H9 (cell line): ENCODE measurements around the gene GAS2. TPM values are rescaled to one million over a fixed set of nuclear protein-coding genes. Genes with fewer than 3 reads are reported as not detected.

Experiments
- DNase-seq: peaks from one replicate; pipeline ENCODE4 v3.0.0-alpha.2; 2017
- H2AFZ ChIP-seq: one replicate; pipeline ENCODE4 v1.6.1; 2013; ENCODE audit warnings: mild to moderate bottlenecking, low read length, control low read depth, moderate library complexity
- H2AK5ac ChIP-seq: 2 replicates; pipeline ENCODE4 v1.6.1; 2013; ENCODE audit warnings: low read length, control low read depth, mixed read lengths; ENCODE audit not compliant: insufficient read length
- H2BK120ac ChIP-seq: one replicate; pipeline ENCODE4 v1.6.1; 2013; ENCODE audit warnings: low read depth, mild to moderate bottlenecking, low read length, control low read depth, inconsistent platforms; ENCODE audit not compliant: poor library complexity, severe bottlenecking
- H2BK12ac ChIP-seq: 2 replicates; pipeline ENCODE4 v1.6.1; 2013; ENCODE audit warnings: low read length, control low read depth, mixed read lengths, low read depth; ENCODE audit not compliant: insufficient read length
- H2BK15ac ChIP-seq: 2 replicates; pipeline ENCODE4 v1.6.1; 2013; ENCODE audit warnings: low read depth, low read length, control low read depth
- H2BK20ac ChIP-seq: one replicate; pipeline ENCODE4 v1.6.1; 2013; ENCODE audit warnings: low read depth, mild to moderate bottlenecking, low read length, control low read depth, inconsistent platforms; ENCODE audit not compliant: poor library complexity, severe bottlenecking
- H2BK5ac ChIP-seq: 2 replicates; pipeline ENCODE4 v1.6.1; 2013; ENCODE audit warnings: low read length, control low read depth, mixed read lengths; ENCODE audit not compliant: insufficient read length
- H3K14ac ChIP-seq: 2 replicates; pipeline ENCODE4 v1.6.1; 2013; ENCODE audit warnings: low read length, control low read depth; ENCODE audit not compliant: insufficient read depth
- H3K18ac ChIP-seq: 2 replicates; pipeline ENCODE4 v1.6.1; 2013; ENCODE audit warnings: low read depth, mild to moderate bottlenecking, mixed read lengths, low read length, control low read depth; ENCODE audit not compliant: insufficient read length
- H3K23ac ChIP-seq: 2 replicates; pipeline ENCODE4 v1.6.1; 2013; ENCODE audit warnings: low read length, control low read depth, mixed read lengths, low read depth; ENCODE audit not compliant: insufficient read length
- H3K23me2 ChIP-seq: 2 replicates; pipeline ENCODE4 v1.6.1; 2013; ENCODE audit warnings: low read depth, mild to moderate bottlenecking, mixed read lengths, low read length, control low read depth; ENCODE audit not compliant: insufficient read length, poor library complexity, severe bottlenecking
- H3K27ac ChIP-seq: 2 replicates; pipeline ENCODE4 v1.5.1; 2013; ENCODE audit warnings: low read length, control low read depth, mixed read lengths, low read depth; ENCODE audit not compliant: insufficient read length
- H3K27me3 ChIP-seq: 2 replicates; pipeline ENCODE4 v1.6.1; 2013; ENCODE audit warnings: low read length, control low read depth, inconsistent platforms; ENCODE audit not compliant: insufficient read depth
- H3K4ac ChIP-seq: 2 replicates; pipeline ENCODE4 v1.6.1; 2013; ENCODE audit warnings: low read depth, mild to moderate bottlenecking, control low read depth, inconsistent platforms, low read length, moderate library complexity
- H3K4me1 ChIP-seq: 2 replicates; pipeline ENCODE4 v1.6.1; 2013; ENCODE audit warnings: low read length, control low read depth, inconsistent platforms; ENCODE audit not compliant: insufficient read depth
- H3K4me2 ChIP-seq: 2 replicates; pipeline ENCODE4 v1.6.1; 2013; ENCODE audit warnings: low read length, control low read depth, mixed read lengths; ENCODE audit not compliant: insufficient read length, insufficient read depth
- H3K56ac ChIP-seq: 2 replicates; pipeline ENCODE4 v1.6.1; 2013; ENCODE audit warnings: low read depth, mild to moderate bottlenecking, mixed read lengths, low read length, control low read depth; ENCODE audit not compliant: insufficient read length
- H3K79me1 ChIP-seq: 2 replicates; pipeline ENCODE4 v1.6.1; 2013; ENCODE audit warnings: low read depth, mild to moderate bottlenecking, moderate library complexity, low read length, control low read depth, inconsistent platforms; ENCODE audit not compliant: insufficient read depth, poor library complexity, severe bottlenecking
- H3K79me2 ChIP-seq: 2 replicates; pipeline ENCODE4 v1.6.1; 2013; ENCODE audit warnings: low read length, control low read depth, inconsistent platforms; ENCODE audit not compliant: insufficient read depth
- H3K9ac ChIP-seq: 2 replicates; pipeline ENCODE4 v1.6.1; 2013; ENCODE audit warnings: low read length, control low read depth, mixed read lengths; ENCODE audit not compliant: insufficient read length; ENCODE audit errors: extremely low read depth
- H3K9me3 ChIP-seq: one replicate; pipeline ENCODE4 v1.6.1; 2013; ENCODE audit warnings: low read depth, low read length, inconsistent platforms; ENCODE audit not compliant: control insufficient read depth
- H3T11ph ChIP-seq: one replicate; pipeline ENCODE4 v1.6.1; 2013; ENCODE audit warnings: mild to moderate bottlenecking, low read length, control low read depth, inconsistent platforms
- H4K20me1 ChIP-seq: one replicate; pipeline ENCODE4 v1.6.1; 2013; ENCODE audit not compliant: control insufficient read depth, insufficient read length, insufficient read depth
- H4K5ac ChIP-seq: 2 replicates; pipeline ENCODE4 v1.6.1; 2013; ENCODE audit warnings: low read depth, mild to moderate bottlenecking, mixed read lengths, low read length, control low read depth; ENCODE audit not compliant: insufficient read length
- H4K8ac ChIP-seq: replicated peaks from 2 replicates; pipeline ENCODE4 v1.6.1; 2013; ENCODE audit warnings: low read length, control low read depth, mixed read lengths, low read depth; ENCODE audit not compliant: insufficient read length
- H4K91ac ChIP-seq: 2 replicates; pipeline ENCODE4 v1.6.1; 2013; ENCODE audit warnings: low read depth, mild to moderate bottlenecking, moderate library complexity, mixed read lengths, low read length, control low read depth; ENCODE audit not compliant: insufficient read length
- H3K27ac Mint-ChIP-seq, 3 experiments: 2 replicates in 2 of 3; 3 replicates in 1 of 3; pipeline ENCODE4 v1.8.0; 2020 to 2021; ENCODE audit warnings: mixed read lengths in 3 of 3, mild to moderate bottlenecking in 1 of 3, moderate library complexity in 1 of 3
- H3K27me3 Mint-ChIP-seq: 2 replicates; pipeline ENCODE4 v1.8.0; 2021; ENCODE audit warnings: low read depth, mild to moderate bottlenecking, moderate library complexity, mixed read lengths
- H3K36me3 Mint-ChIP-seq, 3 experiments: 2 replicates in 2 of 3; 3 replicates in 1 of 3; pipeline ENCODE4 v1.8.0; 2020 to 2021; ENCODE audit warnings: low read depth in 3 of 3, mixed read lengths in 3 of 3; ENCODE audit not compliant: insufficient read depth in 1 of 3
- H3K4me1 Mint-ChIP-seq, 2 experiments: 2 replicates each; pipeline ENCODE4 v1.8.0; 2020; ENCODE audit warnings: mixed read lengths in 2 of 2
- H3K4me3 Mint-ChIP-seq, 2 experiments: 2 replicates in 1 of 2; 3 replicates in 1 of 2; pipeline ENCODE4 v1.8.0; 2020 to 2021; ENCODE audit warnings: mild to moderate bottlenecking in 2 of 2, mixed read lengths in 2 of 2, moderate library complexity in 1 of 2
- H3K9me3 Mint-ChIP-seq, 2 experiments: 2 replicates in 1 of 2; 3 replicates in 1 of 2; pipeline ENCODE4 v1.8.0; 2020; ENCODE audit warnings: mild to moderate bottlenecking in 2 of 2, mixed read lengths in 2 of 2, moderate library complexity in 1 of 2
- WGBS: extraction: QIAGEN DNeasy Blood & Tissue Kit; methylation state at CpG from one replicate; pipeline ENCODE4 v1.1.7; 2013; ENCODE audit warnings: missing lambda C conversion rate, low lambda C conversion rate, mixed read lengths; ENCODE audit not compliant: insufficient read length; ENCODE audit errors: extremely low coverage; 5-methylcytosine and 5-hydroxymethylcytosine counted together
- total RNA-seq: library from RNA; stranded (reverse); gene quantifications from 2 replicates; pipeline ENCODE4 v1.2.1, GENCODE V29; 2021
- TF ChIP-seq, protein P1 (sequence below): fragments of 200-600 bp; sonication (generic); conservative IDR thresholded peaks from 3 replicates; pipeline ENCODE4 v1.8.0; 2021; ENCODE audit warnings: antibody characterized with exemption, mild to moderate bottlenecking

Gene GAS2
- total RNA-seq, 1 experiment from 2014 or later, result 1.7 TPM

DNA sequence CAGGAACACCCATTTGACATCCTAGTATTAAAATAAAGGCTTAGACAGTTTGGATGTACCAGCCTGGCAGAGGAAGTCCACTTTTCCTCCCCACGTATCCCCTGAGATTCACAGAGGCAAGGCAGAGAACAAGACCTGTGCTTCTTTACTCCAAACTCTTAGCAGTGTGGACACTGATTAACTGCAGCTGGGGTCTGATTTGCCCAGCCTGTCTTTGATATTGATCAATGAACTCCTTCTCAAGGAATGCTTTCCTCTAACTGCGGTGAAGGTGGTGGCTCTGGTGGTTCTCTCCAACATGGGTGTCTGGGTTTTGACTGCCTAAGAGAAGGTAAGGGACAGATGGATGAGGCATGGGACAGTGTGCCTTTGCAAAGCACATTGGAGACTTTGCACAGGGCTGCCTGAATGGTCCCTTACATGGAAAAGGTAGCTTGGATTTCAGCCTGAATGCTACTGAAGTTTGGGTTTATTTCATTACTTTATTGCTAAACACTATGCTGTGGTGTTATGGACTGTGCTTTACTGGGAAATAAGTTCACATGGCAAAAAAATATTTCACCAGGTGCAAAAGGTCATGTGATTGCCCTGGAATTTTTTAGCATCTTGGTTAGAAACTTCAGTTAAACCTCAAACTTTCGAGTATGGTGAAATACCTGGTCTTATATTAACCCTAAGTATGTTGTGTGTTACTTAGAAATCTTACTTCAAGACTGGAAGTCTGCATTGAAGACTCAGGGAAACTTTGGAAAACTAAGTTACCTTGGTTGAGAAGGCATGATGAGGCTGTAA lies 1.8 kb downstream of the GAS2 start:
- Mint-ChIP-seq H3K27ac (no peak overlapping the region), H3K27me3 (peaks cover 53% of the 10 kb centered on the region), H3K4me1 (peaks cover 19 to 22% of the 10 kb centered on the region in 2 experiments), H3K4me3 (no peak overlapping the region; a peak in 1 of 5 replicates), H3K36me3 (no peaks in the 10 kb centered on the region), H3K9me3 (no peaks in the 10 kb centered on the region)
- Histone ChIP-seq H4K5ac (no peak overlapping the region), H3K18ac (no peak overlapping the region), H4K91ac (no peak overlapping the region), H3K79me2 (no peaks in the 10 kb centered on the region), H3K4me2 (no peak overlapping the region), H2AFZ (no peak overlapping the region), H2BK5ac (no peak overlapping the region), H3K27me3 (no peaks in the 10 kb centered on the region), H3K27ac (no peak overlapping the region), H3K23ac (no peak overlapping the region), H4K8ac (no peak overlapping the region), H2AK5ac (no peak overlapping the region), H3K23me2 (peaks cover 9% of the 10 kb centered on the region), H2BK20ac (no peak overlapping the region), H2BK12ac (no peak overlapping the region), H3K4ac (no peak overlapping the region), H3K9me3 (no peaks in the 10 kb centered on the region), H3K14ac (no peak overlapping the region), H3K79me1 (no peaks in the 10 kb centered on the region), H3K56ac (no peak overlapping the region), H3K9ac (no peak overlapping the region), H2BK15ac (no peak overlapping the region), H3K4me1 (no peaks in the 10 kb centered on the region; the same call in 1 of the 2 replicates), H2BK120ac (no peak overlapping the region), H3T11ph (no peak overlapping the region), H4K20me1 (no peaks in the 10 kb centered on the region)
- no CpG with 5 or more reads among the region's 3 CpGs for WGBS
- TF ChIP-seq, protein P1, sequence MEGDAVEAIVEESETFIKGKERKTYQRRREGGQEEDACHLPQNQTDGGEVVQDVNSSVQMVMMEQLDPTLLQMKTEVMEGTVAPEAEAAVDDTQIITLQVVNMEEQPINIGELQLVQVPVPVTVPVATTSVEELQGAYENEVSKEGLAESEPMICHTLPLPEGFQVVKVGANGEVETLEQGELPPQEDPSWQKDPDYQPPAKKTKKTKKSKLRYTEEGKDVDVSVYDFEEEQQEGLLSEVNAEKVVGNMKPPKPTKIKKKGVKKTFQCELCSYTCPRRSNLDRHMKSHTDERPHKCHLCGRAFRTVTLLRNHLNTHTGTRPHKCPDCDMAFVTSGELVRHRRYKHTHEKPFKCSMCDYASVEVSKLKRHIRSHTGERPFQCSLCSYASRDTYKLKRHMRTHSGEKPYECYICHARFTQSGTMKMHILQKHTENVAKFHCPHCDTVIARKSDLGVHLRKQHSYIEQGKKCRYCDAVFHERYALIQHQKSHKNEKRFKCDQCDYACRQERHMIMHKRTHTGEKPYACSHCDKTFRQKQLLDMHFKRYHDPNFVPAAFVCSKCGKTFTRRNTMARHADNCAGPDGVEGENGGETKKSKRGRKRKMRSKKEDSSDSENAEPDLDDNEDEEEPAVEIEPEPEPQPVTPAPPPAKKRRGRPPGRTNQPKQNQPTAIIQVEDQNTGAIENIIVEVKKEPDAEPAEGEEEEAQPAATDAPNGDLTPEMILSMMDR, result no peak
- no peak for DNase-seq
